GM18502 (cell line): ENCODE measurements around the gene CD68.
"Not testable (repeated sequence)": the region's sequence is repeated elsewhere in the genome, so short reads cannot be mapped to it uniquely, and the experiment has no call there.

Experiments used
- ATAC-seq: cut with Tn5 transposase; IDR thresholded peaks from one replicate; pipeline ENCODE4 v1.9.1; 2021; ENCODE audit warnings: mild to moderate bottlenecking; ENCODE audit not compliant: unreplicated experiment, poor library complexity

CD68 gene

DNA sequence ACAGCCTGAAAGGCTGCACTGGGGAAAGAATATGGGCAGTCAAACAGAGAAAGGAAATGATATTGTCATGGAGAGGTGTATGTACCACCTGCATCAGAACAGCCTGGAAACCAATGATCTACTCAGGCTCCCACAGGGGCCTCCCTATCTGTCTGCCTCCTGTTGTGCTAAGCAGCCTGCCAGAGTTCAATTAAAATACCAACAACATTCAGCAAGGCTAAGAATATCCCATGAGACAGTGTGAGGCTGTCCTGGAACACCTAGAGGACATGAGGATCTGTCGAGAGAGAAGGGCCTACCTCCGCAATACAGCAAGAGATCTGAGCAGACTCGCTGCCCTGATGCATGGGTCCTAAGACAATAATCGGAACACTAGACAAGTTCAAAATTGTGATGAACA is 26.8 kb downstream of the CD68 start:
- no peak for ATAC-seq

DNA sequence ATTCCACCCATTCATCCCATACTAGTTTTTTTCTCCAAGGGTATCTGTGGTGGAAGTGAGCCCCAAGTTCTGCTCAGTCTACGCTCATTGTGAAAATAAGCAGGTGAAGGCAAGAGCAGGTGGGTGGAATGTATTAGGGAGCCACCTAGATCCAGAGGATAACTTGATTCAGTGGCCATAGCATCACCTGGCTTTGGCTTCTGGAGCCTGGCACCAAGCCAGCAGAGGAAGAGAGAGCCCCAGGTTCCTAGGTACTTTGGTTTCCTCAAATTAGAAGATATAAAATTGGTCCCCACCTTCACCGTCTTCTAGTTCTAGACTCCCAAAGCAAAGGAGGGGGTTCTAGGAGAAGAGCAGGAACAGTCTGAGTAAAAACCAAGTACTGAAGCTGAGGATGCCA is 31.2 kb downstream of the CD68 start:
- ATAC-seq: no peak

DNA sequence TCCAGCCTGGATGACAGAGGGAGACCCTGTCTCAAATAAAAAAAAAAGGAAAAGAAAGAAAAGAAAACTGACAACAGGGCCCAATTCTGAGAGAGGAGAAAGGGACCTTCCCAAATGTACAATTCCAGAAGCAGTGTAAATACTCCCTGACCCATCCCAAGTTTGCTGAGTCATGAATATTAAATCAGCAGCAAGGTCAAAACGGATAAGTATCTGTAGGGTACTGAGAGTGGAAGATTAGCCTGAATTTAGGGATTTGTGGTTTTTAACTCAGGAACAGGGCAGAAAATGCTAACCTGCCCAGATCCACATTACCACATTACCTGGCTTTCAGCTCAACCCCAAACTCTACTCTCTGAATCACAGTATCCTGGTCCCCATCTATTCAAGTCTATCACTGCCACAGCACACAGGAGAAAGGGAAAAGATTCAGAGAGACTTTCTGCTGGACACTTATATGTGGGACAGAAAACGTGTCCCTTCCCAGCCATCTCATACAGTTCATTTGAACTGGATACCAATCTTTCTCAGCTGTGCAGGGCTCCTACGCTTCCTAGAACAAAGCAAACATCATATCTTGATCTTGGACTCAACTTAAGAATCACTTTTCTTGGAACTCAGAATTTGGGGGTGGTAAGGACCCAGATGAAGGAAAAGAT is 32.3 kb downstream of the CD68 start:
- ATAC-seq: no peak

DNA sequence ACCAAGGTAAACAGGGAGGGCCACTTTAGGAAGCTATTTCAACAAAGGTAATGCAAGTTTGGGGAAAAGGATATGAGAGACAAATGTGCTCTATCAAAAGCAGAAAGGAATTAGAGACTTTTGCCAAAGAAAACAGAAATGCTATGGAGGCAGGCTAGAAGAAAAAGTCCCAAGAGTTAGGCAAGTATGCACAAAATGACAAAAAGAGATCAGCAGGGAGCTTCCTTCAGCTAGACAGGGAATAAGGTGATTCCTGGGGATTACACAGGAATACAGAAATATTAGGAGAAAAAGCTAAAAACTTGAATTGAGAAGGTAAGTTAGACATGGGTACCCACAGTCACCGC is 32.8 kb downstream of the CD68 start:
- no peak for ATAC-seq

DNA sequence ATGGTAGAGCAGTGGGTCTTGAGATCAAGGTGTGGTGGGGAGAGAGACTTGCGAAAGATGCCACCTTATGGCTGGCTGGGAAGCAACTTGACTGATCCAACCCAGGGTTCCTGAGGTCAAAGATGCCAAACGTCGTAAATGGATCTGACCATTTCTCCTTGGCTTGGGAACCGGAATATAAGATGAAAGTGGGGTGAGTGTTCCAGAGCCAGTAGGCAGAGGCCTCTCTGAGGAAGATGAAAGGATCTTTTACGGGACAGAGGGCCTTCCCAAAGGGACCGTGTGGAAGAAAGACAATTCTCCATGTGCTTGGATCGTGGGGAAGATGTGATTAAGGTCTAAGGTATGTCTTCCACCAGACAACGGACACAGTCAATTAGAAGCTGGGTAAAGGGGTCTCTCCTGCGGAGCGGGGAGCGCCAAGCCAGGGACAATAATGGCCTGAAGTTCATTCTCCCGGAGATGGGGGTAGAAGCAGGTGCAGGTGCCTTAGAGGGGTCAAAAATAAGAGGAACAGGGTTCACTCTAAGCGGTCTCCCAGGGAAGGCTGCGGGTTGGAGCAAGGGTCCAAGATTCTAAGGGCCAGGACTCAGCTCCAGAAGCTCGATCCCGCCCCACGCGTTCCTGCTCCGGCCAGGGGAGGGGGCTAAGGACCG is 34.5 kb downstream of the CD68 start:
- ATAC-seq: no peak

DNA sequence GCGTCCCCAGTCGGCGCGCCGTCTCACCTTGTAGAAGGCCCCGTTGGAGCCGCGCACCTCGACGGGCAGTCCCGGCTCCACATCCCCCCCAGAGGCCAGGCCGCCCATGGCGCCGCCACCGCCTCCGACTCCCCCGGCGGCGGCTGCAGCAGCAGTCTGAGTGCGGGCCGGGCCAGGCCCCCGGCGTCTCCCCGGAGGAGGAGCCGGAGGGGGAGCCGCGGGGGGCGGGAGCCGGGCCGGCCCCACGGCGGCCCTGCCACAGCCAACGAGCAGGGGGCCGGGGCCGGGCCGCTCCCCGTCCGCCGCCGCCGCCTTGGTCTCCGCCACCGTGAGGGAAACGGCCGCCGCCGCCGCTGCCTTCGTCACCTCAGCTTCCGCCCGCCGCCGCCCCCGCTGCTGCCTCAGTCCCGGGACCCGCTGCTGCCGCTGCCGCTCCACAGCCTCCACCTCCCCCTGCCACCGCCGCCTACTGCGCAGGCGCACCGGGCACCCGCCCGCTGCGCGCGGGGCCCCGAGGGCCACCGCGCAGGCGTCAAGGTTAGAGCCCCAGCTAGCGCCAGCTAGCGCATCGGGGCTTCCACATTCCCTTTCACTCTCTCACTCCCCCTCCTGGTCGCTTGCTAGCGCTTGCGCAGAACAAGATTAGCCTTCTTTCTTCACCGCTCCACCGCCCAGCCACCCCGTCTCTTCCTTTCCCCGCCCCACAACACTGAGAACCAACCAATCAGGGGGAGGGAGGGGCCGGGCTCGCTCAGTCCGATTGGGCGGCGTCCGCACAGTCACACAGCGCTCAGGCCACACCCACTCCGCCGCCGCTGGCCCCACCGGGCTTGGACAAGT is 35.2 kb downstream of the CD68 start, which contains the start of gene FXR2:
Gene FXR2 (minus strand): TSS at position 473 of the 840 bp plus-strand sequence. CDS start 365 bp downstream, at position 108.
- ATAC-seq: peak; percentile 89

DNA sequence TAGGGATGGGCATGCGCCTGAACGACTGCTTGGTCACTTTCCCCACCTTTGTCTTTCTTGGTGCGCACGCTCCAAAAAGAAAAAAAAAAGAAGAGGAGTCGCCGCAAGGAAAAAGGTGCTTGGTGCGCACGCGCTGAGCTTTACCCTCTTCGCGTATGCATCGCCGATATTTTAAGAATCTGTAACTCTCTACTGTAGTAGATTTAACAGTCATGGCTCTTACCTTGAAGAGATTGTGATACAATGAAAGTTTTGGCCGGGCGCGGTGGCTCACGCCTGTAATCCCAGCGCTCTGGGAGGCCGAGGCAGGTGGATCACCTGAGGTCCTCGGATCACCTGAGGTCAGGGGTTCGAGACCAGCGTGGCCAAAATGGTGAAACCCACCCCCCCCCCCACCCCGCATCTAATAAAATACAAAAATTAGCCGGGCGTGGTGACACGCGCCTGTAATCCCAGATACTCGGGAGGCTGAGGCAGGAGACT is 35.9 kb downstream of the CD68 start:
- no peak for ATAC-seq

DNA sequence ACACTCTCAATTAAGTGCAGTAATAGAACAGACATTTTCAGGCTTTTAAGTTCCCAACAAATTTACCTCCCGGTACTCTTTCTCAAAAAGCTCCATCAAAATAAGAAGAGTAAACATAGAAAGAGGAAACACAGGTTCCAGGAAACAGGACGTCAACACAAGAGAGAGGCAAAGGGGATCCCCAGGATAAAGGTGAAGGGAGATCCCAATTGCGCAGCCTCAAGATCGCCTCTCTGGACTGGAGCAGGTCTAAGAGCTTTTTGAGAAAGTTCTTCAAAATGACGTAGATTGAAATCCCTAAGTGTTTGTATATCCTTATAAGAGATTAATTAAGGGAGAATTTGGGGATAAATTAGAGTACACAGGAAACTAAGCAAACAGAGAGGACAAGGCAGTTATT is 39.2 kb downstream of the CD68 start:
- no peak for ATAC-seq

DNA sequence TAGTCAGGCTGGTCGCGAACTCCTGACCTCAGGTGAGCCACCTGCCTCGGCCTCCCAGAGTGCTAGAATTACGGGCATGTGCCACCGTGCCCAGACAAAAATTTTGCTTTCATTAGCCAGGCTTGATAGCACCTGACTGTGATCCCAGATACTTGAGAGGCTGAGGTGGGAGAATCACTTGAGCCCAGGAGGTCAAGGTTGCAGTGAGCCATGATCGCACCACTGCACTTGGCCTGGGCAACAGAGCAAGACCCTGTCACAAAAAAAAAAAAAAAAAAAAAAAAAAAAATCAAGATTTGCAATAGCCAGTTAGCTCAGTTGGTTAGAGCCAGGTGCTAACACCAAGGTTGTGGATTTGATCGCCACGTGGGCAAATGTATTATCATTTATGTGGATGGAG is 41.4 kb downstream of the CD68 start:
- ATAC-seq: no peak

DNA sequence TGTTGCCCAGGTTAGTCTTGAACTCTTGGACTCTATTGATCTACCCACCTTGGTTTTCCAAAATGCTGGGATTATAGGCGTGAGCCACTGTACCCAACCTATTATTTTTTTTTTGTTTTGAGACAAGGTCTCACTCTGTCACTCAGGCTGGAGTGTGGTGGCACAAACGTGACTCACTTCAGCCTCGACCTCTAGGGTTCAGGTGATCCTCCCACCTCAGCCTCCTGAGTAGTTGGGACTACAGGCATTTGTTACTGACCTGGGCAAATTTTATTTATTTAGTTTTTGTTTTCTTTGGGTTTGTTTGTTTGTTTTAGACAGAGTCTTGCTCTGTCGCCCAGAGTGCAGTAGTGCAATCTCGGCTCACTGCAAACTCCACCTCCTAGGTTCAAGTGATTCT is 44.2 kb downstream of the CD68 start:
- ATAC-seq: no peak

DNA sequence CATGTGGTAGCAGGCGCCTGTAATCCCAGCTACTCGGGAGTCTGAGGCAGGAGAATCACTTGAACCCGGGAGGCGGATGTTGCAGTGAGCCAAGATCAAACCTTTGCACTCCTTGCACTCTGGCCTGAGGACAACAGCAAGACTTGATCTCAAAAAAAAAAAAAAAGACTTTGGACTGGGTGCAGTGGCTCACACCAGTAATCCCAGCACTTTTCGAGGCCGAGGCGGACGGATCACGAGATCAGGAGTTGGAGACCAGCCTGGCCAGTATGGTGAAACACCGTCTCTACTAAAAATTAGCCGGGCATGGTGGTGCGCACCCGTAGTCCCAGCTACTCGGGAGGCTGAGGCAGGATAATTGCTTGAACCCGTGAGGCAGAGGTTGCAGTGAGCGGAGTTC is 46.3 kb downstream of the CD68 start:
- ATAC-seq: not testable (repeated sequence)

DNA sequence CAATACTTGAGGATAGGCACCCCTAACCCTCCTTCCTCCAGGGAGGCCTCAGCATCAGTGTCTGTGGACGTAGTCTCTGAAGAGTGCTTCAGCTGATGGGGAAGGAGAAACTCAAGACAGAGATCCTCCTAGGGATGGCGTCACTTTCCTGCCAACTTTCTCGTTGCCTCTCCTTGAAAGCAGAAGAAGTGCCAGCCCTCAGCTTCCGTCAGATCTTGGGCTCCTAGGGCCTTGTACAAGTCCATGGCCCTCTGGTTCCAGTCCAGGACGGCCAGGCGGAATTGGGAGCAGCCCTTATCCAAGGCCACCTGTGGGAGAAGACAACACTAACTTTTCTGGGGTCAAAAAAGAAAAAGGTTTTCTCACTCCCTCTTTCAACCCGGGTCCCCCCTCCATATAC is 46.9 kb downstream of the CD68 start:
- ATAC-seq: no peak

DNA sequence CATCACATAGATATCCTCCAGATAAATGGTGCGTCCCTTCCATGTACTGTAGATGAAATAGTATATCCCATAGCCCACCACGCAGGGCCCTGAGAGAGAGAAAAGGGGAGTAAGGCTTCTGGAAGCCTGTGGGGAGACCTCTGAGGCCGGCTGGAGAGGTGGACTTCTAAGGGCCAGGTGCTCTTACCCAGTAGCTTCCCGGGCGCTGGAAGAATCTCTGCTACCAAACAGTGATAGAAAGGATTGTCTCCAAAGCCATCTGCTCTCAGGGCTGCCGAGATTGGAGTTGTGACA is 47.5 kb downstream of the CD68 start:
- ATAC-seq: no peak

DNA sequence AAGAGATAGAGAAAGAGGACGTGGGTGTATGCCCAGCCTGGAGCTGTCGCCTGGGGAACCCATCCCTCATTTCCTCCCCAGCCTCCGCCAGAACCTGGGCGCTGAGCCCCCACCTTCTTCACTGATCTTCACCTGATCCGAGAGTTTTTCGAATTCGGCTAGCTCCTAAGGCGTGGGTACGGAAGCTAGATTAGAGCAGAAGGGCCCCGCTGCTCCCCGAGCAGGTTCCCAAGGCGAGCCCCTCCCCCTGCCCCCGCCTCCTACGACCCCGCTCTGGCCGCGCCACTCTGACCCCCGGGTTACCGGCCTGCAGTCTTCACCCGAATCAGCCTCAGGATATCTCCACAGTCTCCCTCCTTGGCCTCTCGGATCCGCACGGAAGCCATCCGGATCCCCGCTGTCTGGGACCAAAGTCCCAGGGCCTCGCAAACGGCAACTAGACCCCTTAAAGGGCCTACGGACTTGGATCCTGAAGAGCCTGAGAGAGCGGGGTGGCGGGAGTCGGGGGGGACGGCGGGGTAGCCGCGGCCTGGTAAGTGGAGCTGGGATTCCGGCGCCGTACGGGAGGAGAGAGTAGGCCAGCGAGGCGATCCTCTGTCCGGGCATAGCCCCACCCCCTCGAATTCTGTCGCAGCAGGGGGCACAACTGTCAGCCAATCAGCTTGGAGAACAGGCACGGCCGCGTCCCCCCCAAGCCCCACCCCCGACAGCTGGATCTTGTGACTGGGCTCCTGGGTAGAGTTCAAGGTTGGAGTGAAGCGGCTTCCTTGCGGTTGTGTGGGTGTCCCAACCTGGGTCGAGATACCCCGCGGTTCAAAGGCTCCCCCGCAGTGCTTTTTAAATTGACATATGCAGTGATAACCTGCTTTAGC is 48.0 kb downstream of the CD68 start, which contains the start of gene SAT2:
Gene SAT2 (minus strand): TSS at position 572 of the 872 bp plus-strand sequence. CDS start 186 bp downstream, at position 386.
- peak; percentile 88 for ATAC-seq

DNA sequence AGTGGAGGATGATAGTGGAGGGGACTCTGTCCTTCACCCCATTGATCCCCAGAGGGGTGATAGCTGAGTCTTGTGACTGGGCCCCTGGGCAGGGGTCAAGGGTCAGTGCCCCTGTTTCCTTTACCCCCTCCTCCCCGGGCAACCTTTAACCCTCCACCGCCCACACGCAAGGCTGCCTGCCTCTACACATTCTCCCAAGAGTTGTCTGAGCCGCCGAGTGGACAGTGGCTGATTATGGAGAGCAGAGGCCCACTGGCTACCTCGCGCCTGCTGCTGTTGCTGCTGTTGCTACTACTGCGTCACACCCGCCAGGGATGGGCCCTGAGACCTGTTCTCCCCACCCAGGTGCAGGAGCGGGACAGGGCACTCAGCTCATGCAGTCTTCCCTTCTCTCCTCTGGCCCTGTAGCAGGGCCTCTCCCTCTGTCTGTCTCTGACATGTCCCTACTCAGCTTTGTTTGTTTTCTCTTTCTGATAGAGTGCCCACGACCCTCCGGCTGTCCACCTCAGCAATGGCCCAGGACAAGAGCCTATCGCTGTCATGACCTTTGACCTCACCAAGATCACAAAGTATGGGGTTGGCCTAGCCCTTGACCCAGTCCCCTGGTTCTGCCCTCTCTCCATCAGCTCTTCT is 50.6 kb downstream of the CD68 start, which contains the start of gene SHBG:
Gene SHBG (plus strand): TSS at position 197 of the 633 bp plus-strand sequence. CDS start 38 bp downstream, at position 235.
- ATAC-seq: no peak
